Spleen (tissue), 7 donors: Measurements from ENCODE around the gene ARHGEF37.

Experiments used
- CTCF ChIP-seq, 11 experiments: fragments of 200-600 bp in 7 of 11; fragments of 450-650 bp in 4 of 11; sonication (generic) in 4 of 11; IDR thresholded peaks in 8 of 11; conservative IDR thresholded peaks in 3 of 11; 1 replicate in 7 of 11; 2 replicates in 4 of 11; pipeline versions ENCODE4 v1.4.0 to v1.8.0; 2016 to 2021; ENCODE audit warnings: antibody characterized with exemption in 11 of 11, inconsistent platforms in 4 of 11, mild to moderate bottlenecking in 1 of 11
- POLR2AphosphoS5 ChIP-seq, 3 donors: sonication (generic); formaldehyde crosslinking; IDR thresholded peaks; one replicate each; pipeline ENCODE4 v1.5.1; 2017; ENCODE audit warnings: antibody characterized with exemption in 3 of 3
- donor health status: DM: no; HTN: no; CAD: no; lungs with moderate emphysema.
- donor health status: DM: no; HTN: no; CAD: no.
- donor health status: DM: no; HTN: no; CAD: no.

GRCh38 chr5:149633476-149634350 is 52.4 kb downstream of the ARHGEF37 start:
- no peak for TF ChIP-seq CTCF (IDR thresholded peaks at IDR 0.05 in 8 of 11, conservative IDR thresholded peaks at IDR 0.05 in 3 of 11)
- no peak for TF ChIP-seq POLR2AphosphoS5 (IDR thresholded peaks at IDR 0.05)
